HepG2 (cell line): Measurements from ENCODE around the gene CLPTM1L. TPM values are rescaled to one million over a fixed set of nuclear protein-coding genes. Genes with fewer than 3 reads are reported as not detected.

Experiments
- DR1 ChIP-seq: sonication (generic); formaldehyde crosslinking; IDR thresholded peaks from 2 replicates; pipeline ENCODE4 v1.8.0; 2021; ENCODE audit warnings: mild to moderate bottlenecking, missing genetic modification reagents, inconsistent platforms
- GMEB1 ChIP-seq: sonication (generic); formaldehyde crosslinking; IDR thresholded peaks from 2 replicates; pipeline ENCODE4 v1.5.1; 2020; ENCODE audit warnings: missing genetic modification reagents, mild to moderate bottlenecking, borderline replicate concordance
- KDM3A ChIP-seq: IDR thresholded peaks from 2 replicates; pipeline ENCODE4 v1.6.1; 2018; ENCODE audit warnings: low read depth, missing compliant biosample characterization
- MAX ChIP-seq: IDR thresholded peaks from 2 replicates; pipeline ENCODE4 v1.6.1; 2012; ENCODE audit warnings: inconsistent platforms
- NFYC ChIP-seq: IDR thresholded peaks from 2 replicates; pipeline ENCODE4 v1.6.1; 2016; ENCODE audit warnings: missing genetic modification reagents, missing compliant biosample characterization
- PAXIP1 ChIP-seq: sonication (generic); formaldehyde crosslinking; conservative IDR thresholded peaks from 2 replicates; pipeline ENCODE4 v1.4.0; 2020; ENCODE audit warnings: mild to moderate bottlenecking, missing genetic modification reagents, moderate library complexity
- POLR2AphosphoS5 ChIP-seq: IDR thresholded peaks from 2 replicates; pipeline ENCODE4 v1.6.1; 2012; ENCODE audit warnings: low read depth, low read length
- RBM22 ChIP-seq: fragments of 200-400 bp; formaldehyde crosslinking; optimal IDR thresholded peaks from 2 replicates; pipeline ENCODE3; 2017; ENCODE audit warnings: mild to moderate bottlenecking, low read length, moderate library complexity
- SAP130 ChIP-seq: IDR thresholded peaks from 2 replicates; pipeline ENCODE4 v1.6.1; 2016; ENCODE audit warnings: low read depth
- SRY ChIP-seq: sonication (generic); formaldehyde crosslinking; IDR thresholded peaks from 2 replicates; pipeline ENCODE4 v1.8.0; 2022; ENCODE audit warnings: mild to moderate bottlenecking, missing genetic modification reagents
- SYNCRIP ChIP-seq: fragments of 200-400 bp; formaldehyde crosslinking; IDR thresholded peaks from 2 replicates; pipeline ENCODE4 v1.6.1; 2018; ENCODE audit warnings: mild to moderate bottlenecking, low read depth, low read length; ENCODE audit not compliant: insufficient read depth
- TFAP4 ChIP-seq: sonication (generic); IDR thresholded peaks from 2 replicates; pipeline ENCODE4 v1.6.1; 2016; ENCODE audit warnings: low read depth, borderline replicate concordance
- THAP11 ChIP-seq: IDR thresholded peaks from 2 replicates; pipeline ENCODE4 v1.6.1; 2016; ENCODE audit warnings: missing biosample characterization, missing genetic modification reagents
- ZNF30 ChIP-seq: sonication (generic); formaldehyde crosslinking; IDR thresholded peaks from 2 replicates; pipeline ENCODE4 v1.5.0; 2020; ENCODE audit warnings: mild to moderate bottlenecking, missing genetic modification reagents
- ZNF446 ChIP-seq: sonication (generic); formaldehyde crosslinking; IDR thresholded peaks from 2 replicates; pipeline ENCODE4 v1.5.0; 2020; ENCODE audit warnings: mild to moderate bottlenecking, missing genetic modification reagents
- ZNF574 ChIP-seq: sonication (generic); formaldehyde crosslinking; IDR thresholded peaks from 2 replicates; pipeline ENCODE4 v1.4.0; 2020; ENCODE audit warnings: missing genetic modification reagents
- ZNF75D ChIP-seq: sonication (generic); formaldehyde crosslinking; IDR thresholded peaks from 2 replicates; pipeline ENCODE4 v1.8.1; 2023; ENCODE audit warnings: missing genetic modification reagents, mild to moderate bottlenecking, borderline replicate concordance
- ZNF784 ChIP-seq: sonication (generic); formaldehyde crosslinking; IDR thresholded peaks from 2 replicates; pipeline ENCODE4 v1.5.1; 2020; ENCODE audit warnings: missing genetic modification reagents, mild to moderate bottlenecking, borderline replicate concordance
- polyA plus RNA-seq, 8 experiments: library from polyadenylated mRNA; depleted of rRNA in 3 of 8; stranded (reverse) in 7 of 8; unstranded in 1 of 8; fragments of >200 nt; fragmentation: Illumina TruSeq in 4 of 8; extraction: Trizol in 4 of 8; gene quantifications; 2 replicates each; pipeline versions ENCODE4 v1.2.1 to v1.2.3, GENCODE V29; 2011 to 2016; ENCODE audit warnings: low read depth in 4 of 8, missing spikeins in 1 of 8, mixed read lengths in 1 of 8; ENCODE audit not compliant: insufficient read depth in 1 of 8
- total RNA-seq, 5 experiments: library from RNA; depleted of rRNA; stranded (reverse); fragments of >200 nt; fragmentation: Illumina TruSeq; extraction: Trizol; gene quantifications; 2 replicates each; pipeline ENCODE4 v1.2.3, GENCODE V29; 2016; ENCODE audit warnings: low read depth in 1 of 5

Gene CLPTM1L
- total and polyA plus RNA-seq, 2 of the 13 experiments (the other 11 are each of a cell fraction or from before 2014, with no cell fraction given), result 80.3 to 124 TPM

GRCh38 chr5:1315709-1316587, 29.0 kb downstream of the CLPTM1L start (continued):
- TF ChIP-seq ZNF784 (CRISPR knock-in tag), result no peak
- TF ChIP-seq DR1 (CRISPR knock-in tag), result no peak
- TF ChIP-seq GMEB1 (CRISPR knock-in tag), result no peak
- TF ChIP-seq SAP130 (CRISPR knock-in tag), result peak; percentile 36; the same call in 1 of the 2 replicates
- TF ChIP-seq SYNCRIP, result no peak
- TF ChIP-seq RBM22, result no peak
- TF ChIP-seq TFAP4, result peak; percentile 55
- 0 out of 2 replicates have a peak, but pooled peaks have one; percentile 3 for TF ChIP-seq ZNF574 (CRISPR knock-in tag)
- 0 out of 2 replicates have a peak, but pooled peaks have one; percentile 13 for TF ChIP-seq MAX
- no peak for TF ChIP-seq SRY
- no peak for TF ChIP-seq ZNF75D (CRISPR knock-in tag)
- TF ChIP-seq ZNF446 (CRISPR knock-in tag), result no peak
- 0 out of 2 replicates have a peak, but pooled peaks have one; percentile 29 for TF ChIP-seq THAP11 (CRISPR knock-in tag)
- TF ChIP-seq ZNF30 (CRISPR knock-in tag), result no peak
- TF ChIP-seq KDM3A (CRISPR knock-in tag), result no peak
- no peak for TF ChIP-seq NFYC
- peak; percentile 39; the same call in 1 of the 2 replicates for TF ChIP-seq PAXIP1 (CRISPR knock-in tag)
- no peak for TF ChIP-seq POLR2AphosphoS5
